Activated CD4-positive, alpha-beta T cell treated with anti-CD3 and anti-CD28 coated beads, Interleukin-2, amount 10 ng/mL, durations not matched to agents 7 days and 5 days (primary cell): Measurements from ENCODE around the gene NLRC5. TPM values are rescaled to one million over a fixed set of nuclear protein-coding genes. Genes with fewer than 3 reads are reported as not detected.
"Not testable (repeated sequence)": the region's sequence is repeated elsewhere in the genome, so short reads cannot be mapped to it uniquely, and the experiment has no call there.

ENCODE experiments used
- CTCF ChIA-PET: fragments of 350-600 bp; sonication (Branson Sonifier 250); formaldehyde crosslinking; loops from one replicate; lab custom pipeline; 2021; ENCODE audit warnings: antibody characterized with exemption; lab: Charles Lee
- POLR2A ChIA-PET: fragments of 350-600 bp; sonication (Branson Sonifier 250); formaldehyde crosslinking; loops from one replicate; lab custom pipeline; 2021; ENCODE audit warnings: antibody characterized with exemption; lab: Charles Lee
- DNase-seq: peaks from one replicate; pipeline ENCODE4 v3.0.0-alpha.2; 2020
- H3K27ac Mint-ChIP-seq: one replicate; pipeline ENCODE4 v1.8.0; 2021; ENCODE audit warnings: mild to moderate bottlenecking, moderate library complexity, mixed read lengths
- H3K27me3 Mint-ChIP-seq: one replicate; pipeline ENCODE4 v1.8.0; 2021; ENCODE audit warnings: mixed read lengths
- H3K36me3 Mint-ChIP-seq: one replicate; pipeline ENCODE4 v1.8.0; 2021; ENCODE audit warnings: low read depth, mixed read lengths
- H3K4me1 Mint-ChIP-seq: one replicate; pipeline ENCODE4 v1.8.0; 2021; ENCODE audit warnings: mixed read lengths
- H3K4me3 Mint-ChIP-seq: one replicate; pipeline ENCODE4 v1.8.0; 2021; ENCODE audit warnings: mild to moderate bottlenecking, moderate library complexity, mixed read lengths
- H3K9me3 Mint-ChIP-seq: one replicate; pipeline ENCODE4 v1.8.0; 2021; ENCODE audit warnings: mixed read lengths
- total RNA-seq, 2 experiments: library from RNA; stranded (reverse); gene quantifications; one replicate each; pipeline ENCODE4 v1.2.3, GENCODE V29; 2021

The NLRC5 gene
- total RNA-seq, 2 experiments from 2014 or later: 428 to 468 TPM

- CTCF ChIA-PET: interaction anchor here (0.6 to 12.8 kb wide), 39 partner anchors 7 to 461 kb away, joined by 3 to 123 read pairs (median 3); partner anchors contain the start of genes HERPUD1 and NLRC5
- peaks cover 20% of the 10 kb centered on the region for H3K4me1 Mint-ChIP-seq
- peaks cover 3% of the 10 kb centered on the region for H3K27me3 Mint-ChIP-seq
- H3K36me3 Mint-ChIP-seq: no peaks in the 10 kb centered on the region
- H3K4me3 Mint-ChIP-seq: no peak overlapping the region
- no peak overlapping the region for H3K27ac Mint-ChIP-seq
- POLR2A ChIA-PET: interaction anchor here (0.6 kb wide), 1 partner anchor 10 kb away, joined by 3 read pairs; no protein-coding TSS in a partner anchor
- no peaks in the 10 kb centered on the region for H3K9me3 Mint-ChIP-seq
- peak; percentile 96 for DNase-seq
These were observed 24.9 kb upstream of the NLRC5 start for GRCh38 chr16:56964243-56965148.

- Mint-ChIP-seq H3K27ac (peak overlapping the region; percentile 23), H3K36me3 (no peaks in the 10 kb centered on the region), H3K9me3 (no peaks in the 10 kb centered on the region), H3K4me3 (no peak overlapping the region), H3K4me1 (peaks cover 20% of the 10 kb centered on the region), H3K27me3 (no peaks in the 10 kb centered on the region)
- ChIA-PET CTCF (interaction anchor here (0.6 to 12.8 kb wide), 27 partner anchors 8 to 294 kb away, joined by 3 to 123 read pairs (median 4); partner anchors contain the start of genes HERPUD1 and NLRC5), POLR2A (no interaction called here)
- no peak for DNase-seq
These were observed 23.9 kb upstream of the NLRC5 start for GRCh38 chr16:56965149-56966092.

- no peaks in the 10 kb centered on the region for H3K36me3 Mint-ChIP-seq
- CTCF ChIA-PET: interaction anchor here (0.5 to 12.8 kb wide), 10 partner anchors 10 to 1041 kb away, joined by 3 to 123 read pairs (median 3); partner anchors contain the start of genes HERPUD1 and NLRC5
- DNase-seq: no peak
- no peak overlapping the region for H3K4me3 Mint-ChIP-seq
- POLR2A ChIA-PET: no interaction called here
- peak overlapping the region; percentile 31 for H3K27ac Mint-ChIP-seq
- no peaks in the 10 kb centered on the region for H3K9me3 Mint-ChIP-seq
- no peaks in the 10 kb centered on the region for H3K27me3 Mint-ChIP-seq
- peaks cover 21% of the 10 kb centered on the region for H3K4me1 Mint-ChIP-seq
These were observed 23.3 kb upstream of the NLRC5 start for GRCh38 chr16:56966093-56966475.

GRCh38 chr16:56967733-56968132 lies 21.6 kb upstream of the NLRC5 start:
- H3K27ac Mint-ChIP-seq: no peak overlapping the region

GRCh38 chr16:56969769-56970168 lies 19.6 kb upstream of the NLRC5 start:
- Mint-ChIP-seq H3K9me3 (no peaks in the 10 kb centered on the region), H3K4me1 (peaks cover 25% of the 10 kb centered on the region), H3K27ac (no peak overlapping the region), H3K36me3 (no peaks in the 10 kb centered on the region), H3K27me3 (no peaks in the 10 kb centered on the region), H3K4me3 (no peak overlapping the region)
- CTCF ChIA-PET: interaction anchor here (0.5 to 12.8 kb wide), 3 partner anchors 6 to 475 kb away, joined by 3 to 123 read pairs (median 77); partner anchors contain the start of gene NLRC5
- POLR2A ChIA-PET: no interaction called here
- no peak for DNase-seq

More at GRCh38 chr16:56967733-56968132, 21.6 kb upstream of the NLRC5 start:
- no peaks in the 10 kb centered on the region for H3K9me3 Mint-ChIP-seq
- ChIA-PET POLR2A (no interaction called here), CTCF (interaction anchor here (0.6 to 12.8 kb wide), 4 partner anchors 8 to 263 kb away, joined by 3 to 123 read pairs (median 40); partner anchors contain the start of gene NLRC5)
- no peak overlapping the region for H3K4me3 Mint-ChIP-seq
- H3K36me3 Mint-ChIP-seq: no peaks in the 10 kb centered on the region
- peaks cover 21% of the 10 kb centered on the region for H3K4me1 Mint-ChIP-seq
- H3K27me3 Mint-ChIP-seq: no peaks in the 10 kb centered on the region
- DNase-seq: no peak

GRCh38 chr16:56970934-56971767 lies 18.2 kb upstream of the NLRC5 start:
- Mint-ChIP-seq H3K27me3 (no peaks in the 10 kb centered on the region), H3K4me1 (peaks cover 25% of the 10 kb centered on the region), H3K27ac (no peak overlapping the region), H3K9me3 (no peaks in the 10 kb centered on the region), H3K4me3 (no peak overlapping the region), H3K36me3 (peaks cover 1% of the 10 kb centered on the region)
- ChIA-PET CTCF (interaction anchor here (0.6 to 12.8 kb wide), 5 partner anchors 14 to 254 kb away, joined by 3 to 123 read pairs (median 4); partner anchors contain the start of gene NLRC5), POLR2A (no interaction called here)
- no peak for DNase-seq

- POLR2A ChIA-PET: no interaction called here
These were observed 17.7 kb upstream of the NLRC5 start for GRCh38 chr16:56971768-56972043.

GRCh38 chr16:56972403-56973293 lies 16.7 kb upstream of the NLRC5 start:
- POLR2A ChIA-PET: no interaction called here
- DNase-seq: no peak
- Mint-ChIP-seq H3K36me3 (peaks cover 2% of the 10 kb centered on the region), H3K4me3 (no peak overlapping the region), H3K9me3 (no peaks in the 10 kb centered on the region), H3K27ac (no peak overlapping the region), H3K27me3 (no peaks in the 10 kb centered on the region), H3K4me1 (peaks cover 30% of the 10 kb centered on the region)
- CTCF ChIA-PET: interaction anchor here (2.6 to 12.8 kb wide), 3 partner anchors 7 to 21 kb away, joined by 8 to 123 read pairs (median 77); partner anchors contain the start of genes CETP and NLRC5

More at GRCh38 chr16:56971768-56972043, 17.7 kb upstream of the NLRC5 start:
- Mint-ChIP-seq H3K4me1 (peaks cover 28% of the 10 kb centered on the region), H3K4me3 (no peak overlapping the region), H3K9me3 (no peaks in the 10 kb centered on the region), H3K27me3 (no peaks in the 10 kb centered on the region), H3K36me3 (peaks cover 2% of the 10 kb centered on the region), H3K27ac (no peak overlapping the region)
- CTCF ChIA-PET: interaction anchor here (2.6 to 12.8 kb wide), 2 partner anchors 14 to 20 kb away, joined by 8 to 123 read pairs; partner anchors contain the start of gene NLRC5
- DNase-seq: no peak

- H3K27ac Mint-ChIP-seq: peak overlapping the region; percentile 22
- peaks cover 2% of the 10 kb centered on the region for H3K36me3 Mint-ChIP-seq
- ChIA-PET POLR2A (no interaction called here), CTCF (interaction anchor here (7.7 to 12.8 kb wide), 2 partner anchors 7 to 12 kb away, joined by 77 to 123 read pairs; partner anchors contain the start of genes CETP and NLRC5)
- no peak overlapping the region for H3K4me3 Mint-ChIP-seq
- H3K27me3 Mint-ChIP-seq: no peaks in the 10 kb centered on the region
- H3K4me1 Mint-ChIP-seq: peaks cover 30% of the 10 kb centered on the region
- no peak for DNase-seq
- H3K9me3 Mint-ChIP-seq: no peaks in the 10 kb centered on the region
These were observed 16.1 kb upstream of the NLRC5 start for GRCh38 chr16:56973294-56973689.

- DNase-seq, H3K9me3 Mint-ChIP-seq, POLR2A ChIA-PET, H3K36me3 Mint-ChIP-seq, H3K27me3 Mint-ChIP-seq, H3K27ac Mint-ChIP-seq, H3K4me3 Mint-ChIP-seq: not testable (repeated sequence)
- CTCF ChIA-PET: interaction anchor here (0.5 to 12.8 kb wide), 3 partner anchors 8 to 521 kb away, joined by 3 to 123 read pairs (median 77); partner anchors contain the start of genes CETP and NLRC5
- H3K4me1 Mint-ChIP-seq: peaks cover 30% of the 10 kb centered on the region
These were observed 15.5 kb upstream of the NLRC5 start for GRCh38 chr16:56973899-56974298.
